Measurements from ENCODE around the gene KRABD2.
A peak's percentile ranks its signal among the peaks of the same experiment; 100 is the strongest.
"Not testable (repeated sequence)": the region's sequence is repeated elsewhere in the genome, so short reads cannot be mapped to it uniquely, and the experiment has no call there.

The KRABD2 gene

DNA sequence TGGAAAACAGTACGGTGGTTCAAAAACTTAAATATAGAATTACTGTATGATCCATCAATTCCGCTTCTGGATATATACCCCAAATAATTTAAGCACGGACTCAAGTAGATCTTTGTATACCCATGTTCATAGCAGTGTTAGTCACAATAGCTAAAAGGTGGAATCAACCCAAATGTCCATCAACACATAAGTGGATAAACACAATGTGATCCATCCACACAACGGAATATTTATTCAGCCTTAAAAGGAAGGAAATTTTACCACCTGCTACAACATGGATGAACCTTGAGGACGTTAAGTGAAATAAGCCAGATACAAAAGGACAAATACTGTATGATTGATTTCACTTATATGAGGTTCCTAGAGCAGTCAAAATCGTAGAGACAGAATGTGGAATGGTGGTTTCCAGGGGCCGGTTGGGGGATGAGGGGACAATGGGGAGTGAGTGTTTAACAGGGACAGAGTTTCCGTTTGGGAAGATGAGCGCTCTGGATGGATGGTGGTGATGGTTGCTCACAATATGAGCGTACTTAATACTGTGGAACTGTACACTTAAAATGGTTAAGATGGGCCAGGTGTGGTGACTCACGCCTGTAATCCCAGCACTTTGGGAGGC is 26.5 kb upstream of the KRABD2 start:
- H3K36me3 Mint-ChIP-seq, result no peaks in the 10 kb centered on the region
- no peaks in the 10 kb centered on the region for H3K9me3 Mint-ChIP-seq
- DNase-seq (ENCODE audit: low spot score in 2 of 2), result no peak
- no peak overlapping the region for H3K4me3 Mint-ChIP-seq
- no peak overlapping the region for H3K27ac Mint-ChIP-seq
- ATAC-seq, result no peak
- H3K4me1 Mint-ChIP-seq, result no peaks in the 10 kb centered on the region

DNA sequence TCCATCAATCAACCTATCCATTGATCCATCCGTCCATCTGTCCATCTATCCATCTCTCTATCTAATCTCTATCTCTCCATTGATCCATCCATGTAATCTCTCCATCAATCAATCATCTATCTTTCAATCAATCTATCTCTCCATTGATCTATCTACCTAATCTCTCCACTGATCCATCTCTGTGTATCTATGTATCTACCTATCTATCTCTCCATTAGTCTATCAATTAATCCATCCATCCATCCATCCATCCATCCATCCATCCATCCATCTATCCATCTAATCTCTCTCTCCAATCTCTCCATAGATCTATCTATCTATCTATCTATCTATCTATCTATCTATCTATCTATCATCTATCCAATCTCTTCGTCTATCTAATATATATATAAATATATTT is 24.6 kb upstream of the KRABD2 start:
- Mint-ChIP-seq H3K9me3 (no peaks in the 10 kb centered on the region), H3K27ac (no peak overlapping the region)

DNA sequence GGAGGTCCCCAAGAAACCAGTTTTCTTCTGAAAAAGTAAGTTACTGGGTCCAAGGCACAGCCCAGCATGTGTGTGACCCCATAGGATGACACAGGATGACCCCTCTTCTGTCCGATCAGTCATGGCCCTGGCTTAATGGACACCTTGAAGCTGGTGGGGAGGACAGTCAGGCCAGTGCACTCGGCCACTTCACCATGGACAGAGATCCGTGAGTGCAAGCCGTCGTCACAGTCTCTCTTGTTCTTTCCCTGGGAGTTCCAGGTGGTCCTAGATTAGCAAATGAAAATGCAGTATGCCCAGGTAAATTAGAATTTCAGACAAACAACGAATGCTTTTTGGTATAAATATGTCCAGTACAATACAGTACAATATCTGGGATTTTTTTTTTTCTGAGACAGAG is 22.5 kb upstream of the KRABD2 start:
- H3K4me3 Mint-ChIP-seq, result no peak overlapping the region
- DNase-seq (ENCODE audit: low spot score in 2 of 2) (no peak), ATAC-seq (no peak)
- no peaks in the 10 kb centered on the region for H3K36me3 Mint-ChIP-seq
- no peak overlapping the region for H3K27ac Mint-ChIP-seq
- H3K4me1 Mint-ChIP-seq, result peaks cover 1% of the 10 kb centered on the region
- no peaks in the 10 kb centered on the region for H3K9me3 Mint-ChIP-seq

More for the DNA sequence above, 24.6 kb upstream of the KRABD2 start:
- no peaks in the 10 kb centered on the region for H3K36me3 Mint-ChIP-seq
- DNase-seq (ENCODE audit: low spot score in 2 of 2) (no peak), ATAC-seq (no peak)
- H3K4me3 Mint-ChIP-seq, result no peak overlapping the region
- no peaks in the 10 kb centered on the region for H3K4me1 Mint-ChIP-seq

DNA sequence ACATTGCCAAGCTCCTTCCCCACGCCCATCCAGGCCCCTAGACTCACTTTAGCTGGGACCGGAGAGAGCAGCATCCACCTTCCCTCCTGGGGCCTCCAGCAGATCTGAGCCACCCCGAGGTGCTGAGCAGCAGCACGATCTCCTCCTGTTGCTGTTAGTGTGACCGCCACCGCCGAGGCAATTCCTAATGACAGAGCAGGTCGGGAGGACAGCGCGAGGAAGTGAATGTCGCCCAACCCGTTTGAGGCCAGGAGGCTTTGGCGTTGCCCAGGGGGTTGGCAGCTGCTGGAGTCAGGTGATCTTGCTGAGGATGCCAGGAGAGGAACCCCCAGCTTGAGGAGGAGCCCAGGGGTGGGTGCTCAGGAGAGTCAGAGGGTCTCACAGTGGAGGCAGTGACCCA is 21.1 kb upstream of the KRABD2 start, which contains the start of gene RNF222:
RNF222 (minus strand) TSS at position 192 of the 400 bp plus-strand sequence. CDS start 4,366 bp downstream, outside the sequence.
- DNase-seq (ENCODE audit: low spot score in 2 of 2) (no peak), ATAC-seq (no peak)
- Mint-ChIP-seq H3K27ac (no peak within 1 kb of the TSS), H3K4me1 (peaks cover 10% of the 10 kb centered on the region), H3K36me3 (no peaks in the 10 kb centered on the region), H3K4me3 (no peak within 1 kb of the TSS), H3K9me3 (no peaks in the 10 kb centered on the region)

DNA sequence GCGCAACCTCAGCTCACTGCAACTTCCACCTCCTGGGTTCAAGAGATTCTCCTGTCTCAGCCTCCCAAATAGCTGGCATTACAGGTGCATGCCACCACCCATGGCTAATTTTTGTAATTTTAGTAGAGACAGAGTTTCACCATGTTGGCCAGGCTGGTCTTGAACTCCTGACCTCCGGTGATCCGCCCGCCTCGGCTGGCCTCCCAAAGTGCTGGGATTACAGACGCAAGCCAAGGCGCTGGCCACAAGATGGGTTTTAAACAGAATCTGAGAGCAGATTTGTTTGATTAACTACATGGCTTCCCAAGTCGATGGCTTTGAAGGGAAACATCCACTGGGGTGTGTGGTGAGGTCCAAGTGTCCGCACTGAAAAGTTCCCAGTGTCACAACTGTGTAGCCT is 18.0 kb upstream of the KRABD2 start:
- H3K4me3 Mint-ChIP-seq; H3K36me3 Mint-ChIP-seq; ATAC-seq; DNase-seq (ENCODE audit: low spot score in 2 of 2); H3K9me3 Mint-ChIP-seq: not testable (repeated sequence)
- H3K27ac Mint-ChIP-seq, result peak overlapping the region; percentile 86
- H3K4me1 Mint-ChIP-seq, result peaks cover 13% of the 10 kb centered on the region

DNA sequence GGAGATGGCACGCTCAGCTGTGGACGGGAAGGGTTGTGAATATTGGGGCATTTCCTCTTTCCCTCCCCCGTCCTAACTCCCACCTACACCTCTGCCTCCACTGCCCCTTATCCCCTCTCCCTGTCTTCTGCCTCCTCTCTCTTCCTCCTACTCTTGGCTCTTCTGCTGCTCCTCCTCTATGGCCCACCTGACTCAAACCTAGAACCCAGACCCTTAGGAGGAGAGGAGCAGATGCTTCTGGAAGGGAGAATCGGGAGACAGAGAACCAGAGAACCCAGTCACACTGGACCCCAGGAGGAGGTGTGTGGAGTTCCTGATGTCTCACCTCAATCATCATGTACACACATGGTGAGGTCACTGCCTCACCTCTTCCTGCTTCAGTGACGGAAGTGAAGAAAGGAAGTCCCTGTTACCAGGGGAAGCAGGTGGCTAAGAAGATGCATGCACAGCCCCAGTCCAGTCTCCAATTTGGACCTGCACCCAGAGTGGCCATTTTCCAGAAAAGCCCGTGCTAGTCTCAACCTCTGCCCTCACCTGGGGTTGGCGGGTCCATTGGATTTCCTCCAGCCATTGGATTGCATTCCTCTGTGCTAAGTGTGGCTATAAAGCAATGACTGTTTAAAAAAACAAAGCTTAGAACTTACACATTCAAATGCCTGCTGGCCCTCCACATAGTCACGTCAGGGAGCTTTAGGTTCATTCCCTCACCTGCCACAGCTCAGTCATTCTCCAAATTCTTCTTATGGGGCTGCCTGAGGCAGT is 17.1 kb upstream of the KRABD2 start:
- Mint-ChIP-seq H3K36me3 (no peaks in the 10 kb centered on the region), H3K9me3 (no peaks in the 10 kb centered on the region), H3K4me3 (peak overlapping the region; percentile 5), H3K27ac (peak overlapping the region; percentile 86), H3K4me1 (peaks cover 20% of the 10 kb centered on the region)
- DNase-seq (ENCODE audit: low spot score in 2 of 2) (no peak), ATAC-seq (peak; percentile 94)

DNA sequence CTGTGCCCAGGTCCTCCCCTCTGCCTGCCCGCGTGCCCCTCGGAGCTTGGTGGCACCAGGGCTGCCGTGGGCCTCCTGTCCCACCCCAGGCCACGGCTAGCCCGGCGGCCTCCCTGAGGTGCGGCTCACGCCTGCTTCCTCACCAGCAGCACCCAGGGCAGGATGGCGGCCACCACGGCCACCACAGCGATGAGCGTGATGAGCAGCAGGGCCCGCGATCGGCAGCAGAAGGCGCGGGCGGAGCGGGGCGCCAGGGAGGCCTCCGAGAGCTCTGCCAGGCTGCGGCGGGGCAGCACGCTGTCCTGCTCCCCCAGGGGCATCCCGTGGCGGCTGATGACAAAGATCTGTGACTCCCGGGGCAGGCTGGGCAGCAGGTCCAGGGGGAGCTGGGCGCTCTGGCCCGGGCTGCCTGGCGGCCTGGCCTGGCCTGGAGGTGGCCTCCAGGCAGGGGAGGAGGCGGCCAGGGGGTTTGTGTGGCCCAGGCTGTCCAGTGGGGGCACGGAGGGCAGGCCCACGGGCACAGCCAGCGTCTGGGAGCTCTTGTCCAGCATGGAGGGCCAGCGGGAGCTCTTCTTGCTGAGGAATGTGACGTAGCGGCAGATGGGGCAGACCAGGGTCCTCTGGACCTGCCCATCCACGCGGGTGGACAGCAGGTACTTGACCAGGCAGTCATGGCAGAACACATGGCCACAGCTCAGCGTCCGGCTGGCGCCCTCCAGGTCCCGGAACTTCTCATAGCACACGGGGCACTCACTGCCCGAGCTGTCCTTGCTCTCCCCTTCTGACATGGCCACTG is 16.4 kb upstream of the KRABD2 start:
- DNase-seq (ENCODE audit: low spot score in 2 of 2) (no peak), ATAC-seq (no peak)
- Mint-ChIP-seq H3K4me1 (peaks cover 28% of the 10 kb centered on the region), H3K9me3 (no peaks in the 10 kb centered on the region), H3K4me3 (no peak overlapping the region), H3K27ac (peak overlapping the region; percentile 86), H3K36me3 (no peaks in the 10 kb centered on the region)

DNA sequence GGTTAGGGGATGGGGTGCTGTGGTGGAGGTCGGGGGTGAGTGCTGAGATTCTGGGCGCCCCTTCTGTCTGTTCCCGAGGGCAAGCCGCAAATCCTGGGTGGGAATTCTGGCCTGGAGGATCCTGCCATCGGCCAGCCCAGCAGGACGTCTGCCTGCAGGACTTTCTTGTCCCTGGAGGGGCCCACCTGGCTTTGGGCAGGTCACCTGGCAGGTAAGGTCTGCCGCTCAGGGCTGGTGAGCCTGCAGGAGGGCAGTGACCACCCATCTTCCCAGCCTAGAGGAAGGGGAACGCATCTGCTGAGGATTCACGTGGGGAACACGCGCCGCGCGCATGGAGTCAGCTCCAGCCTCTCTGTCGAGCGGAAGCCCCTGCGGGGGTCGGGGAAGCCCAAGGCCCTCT is 15.8 kb upstream of the KRABD2 start:
- ATAC-seq (no peak), DNase-seq (ENCODE audit: low spot score in 2 of 2) (no peak)
- Mint-ChIP-seq H3K9me3 (no peaks in the 10 kb centered on the region), H3K4me1 (peaks cover 34% of the 10 kb centered on the region), H3K27ac (no peak overlapping the region), H3K36me3 (no peaks in the 10 kb centered on the region), H3K4me3 (no peak overlapping the region)

DNA sequence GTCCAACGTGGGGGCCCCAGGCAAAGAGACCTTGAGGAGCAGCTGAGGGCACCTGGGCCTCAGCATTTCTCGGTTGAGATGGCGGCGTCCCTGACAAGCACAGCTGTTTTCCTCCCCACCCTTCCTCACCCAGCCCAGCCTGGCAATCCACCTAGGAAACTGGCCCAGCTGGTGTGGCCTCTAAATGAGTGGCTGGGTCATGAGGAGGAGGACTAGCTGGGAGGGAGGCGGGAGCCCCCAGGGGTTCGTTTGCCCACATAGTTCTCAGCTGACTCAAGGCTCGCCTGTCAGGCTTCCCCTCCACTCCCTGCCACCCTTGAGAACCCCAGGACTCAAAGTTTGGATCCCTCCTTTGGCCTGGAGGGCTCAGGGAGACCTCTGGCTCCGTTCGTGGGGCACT is 15.2 kb upstream of the KRABD2 start:
- no peaks in the 10 kb centered on the region for H3K36me3 Mint-ChIP-seq
- H3K9me3 Mint-ChIP-seq, result no peaks in the 10 kb centered on the region
- ATAC-seq, result no peak
- no peak overlapping the region for H3K4me3 Mint-ChIP-seq
- H3K27ac Mint-ChIP-seq, result no peak overlapping the region
- DNase-seq (ENCODE audit: low spot score in 2 of 2), result no peak
- peaks cover 37% of the 10 kb centered on the region for H3K4me1 Mint-ChIP-seq

DNA sequence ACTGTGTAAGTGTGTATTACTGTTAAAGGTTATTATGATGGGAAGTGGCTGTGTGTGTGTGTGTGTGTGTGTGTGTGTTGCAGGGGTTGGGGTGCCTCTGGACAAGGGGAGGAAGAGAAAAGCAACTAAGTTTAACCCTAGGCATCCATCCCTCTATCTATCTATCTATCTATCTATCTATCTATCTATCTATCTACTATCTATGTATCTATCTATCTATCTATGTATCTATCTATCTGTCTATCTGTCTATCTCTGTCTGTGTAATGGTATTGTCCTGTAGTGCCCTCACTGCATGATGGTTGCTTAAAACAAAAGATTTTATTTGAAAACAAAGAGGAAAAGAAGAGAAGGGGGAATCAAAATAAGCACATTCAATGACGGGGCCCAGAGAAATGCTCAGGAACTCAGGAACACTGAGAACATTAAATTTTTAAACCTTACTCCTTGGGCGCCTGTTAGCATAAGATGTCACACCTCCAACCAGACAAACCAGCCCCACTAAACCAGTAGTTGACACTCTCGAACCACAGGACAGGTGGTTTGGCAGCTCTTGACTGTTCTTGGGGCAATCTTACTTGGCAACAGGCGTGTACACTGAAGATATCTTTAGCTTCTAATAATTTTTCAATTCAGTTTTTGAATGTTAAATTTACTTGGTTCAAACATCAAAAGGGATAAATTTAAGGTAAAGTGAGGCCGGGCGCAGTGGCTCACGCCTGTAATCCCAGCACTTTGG is 11.6 kb upstream of the KRABD2 start:
- DNase-seq (ENCODE audit: low spot score in 2 of 2) (no peak), ATAC-seq (no peak)
- H3K4me1 Mint-ChIP-seq, result peaks cover 46% of the 10 kb centered on the region
- H3K4me3 Mint-ChIP-seq, result no peak overlapping the region
- H3K36me3 Mint-ChIP-seq, result peaks cover 3% of the 10 kb centered on the region
- no peaks in the 10 kb centered on the region for H3K9me3 Mint-ChIP-seq
- H3K27ac Mint-ChIP-seq, result peak overlapping the region; percentile 52

DNA sequence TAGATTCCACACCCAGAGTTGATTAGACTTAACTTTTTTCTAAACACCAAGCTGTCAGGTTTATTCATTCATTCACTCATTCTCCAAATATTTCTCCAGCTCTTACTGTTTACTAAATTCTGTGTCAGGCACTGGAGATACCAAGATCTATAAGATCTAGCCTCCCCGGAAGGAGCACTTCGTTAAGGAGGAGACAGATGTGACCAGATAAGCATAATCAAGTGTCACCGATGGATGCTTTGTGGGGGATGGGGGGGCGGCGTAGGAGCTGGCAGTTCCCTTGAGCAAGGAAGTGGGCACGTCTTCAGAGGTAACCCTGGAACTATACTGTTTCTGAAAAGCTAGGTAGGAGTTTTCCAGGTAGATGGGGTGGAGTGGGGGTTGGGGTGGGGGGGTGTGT is 10.3 kb upstream of the KRABD2 start:
- Mint-ChIP-seq H3K27ac (no peak overlapping the region), H3K4me3 (no peak overlapping the region), H3K36me3 (peaks cover 15% of the 10 kb centered on the region), H3K4me1 (peaks cover 46% of the 10 kb centered on the region), H3K9me3 (no peaks in the 10 kb centered on the region)
- ATAC-seq (no peak), DNase-seq (ENCODE audit: low spot score in 2 of 2) (no peak)

DNA sequence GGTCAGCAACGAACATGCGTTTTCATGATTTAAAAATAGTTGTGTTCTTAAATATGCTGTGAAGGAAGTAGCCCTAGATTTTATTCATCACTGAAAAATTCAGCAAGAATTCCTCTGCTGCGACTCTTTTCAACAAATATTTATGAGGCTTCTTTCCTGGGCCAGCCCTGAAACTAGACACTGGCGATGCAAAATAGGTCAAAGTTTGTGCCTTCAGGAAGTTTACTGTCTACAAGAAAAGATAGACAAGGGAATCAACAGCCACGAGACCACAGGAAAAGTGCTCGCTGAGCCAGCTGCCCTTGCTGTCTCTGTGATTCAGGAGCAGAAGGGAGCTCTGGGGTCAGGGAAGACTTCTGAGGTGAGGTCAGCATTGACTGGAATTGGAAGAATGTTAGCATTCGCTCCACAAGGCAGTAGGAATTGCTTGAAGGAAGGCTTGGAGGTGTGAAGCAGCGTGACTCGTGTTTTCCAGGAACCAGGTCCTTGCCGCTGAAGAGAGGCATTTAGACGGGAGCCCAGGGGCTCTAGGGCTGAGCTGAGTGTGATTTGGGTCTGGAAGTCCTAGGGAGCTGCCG is 8.4 kb upstream of the KRABD2 start:
- DNase-seq (ENCODE audit: low spot score in 2 of 2) (no peak), ATAC-seq (no peak)
- Mint-ChIP-seq H3K4me3 (peak overlapping the region; percentile 99), H3K27ac (peak overlapping the region; percentile 99), H3K36me3 (peaks cover 35% of the 10 kb centered on the region), H3K4me1 (peaks cover 61% of the 10 kb centered on the region), H3K9me3 (no peaks in the 10 kb centered on the region)

DNA sequence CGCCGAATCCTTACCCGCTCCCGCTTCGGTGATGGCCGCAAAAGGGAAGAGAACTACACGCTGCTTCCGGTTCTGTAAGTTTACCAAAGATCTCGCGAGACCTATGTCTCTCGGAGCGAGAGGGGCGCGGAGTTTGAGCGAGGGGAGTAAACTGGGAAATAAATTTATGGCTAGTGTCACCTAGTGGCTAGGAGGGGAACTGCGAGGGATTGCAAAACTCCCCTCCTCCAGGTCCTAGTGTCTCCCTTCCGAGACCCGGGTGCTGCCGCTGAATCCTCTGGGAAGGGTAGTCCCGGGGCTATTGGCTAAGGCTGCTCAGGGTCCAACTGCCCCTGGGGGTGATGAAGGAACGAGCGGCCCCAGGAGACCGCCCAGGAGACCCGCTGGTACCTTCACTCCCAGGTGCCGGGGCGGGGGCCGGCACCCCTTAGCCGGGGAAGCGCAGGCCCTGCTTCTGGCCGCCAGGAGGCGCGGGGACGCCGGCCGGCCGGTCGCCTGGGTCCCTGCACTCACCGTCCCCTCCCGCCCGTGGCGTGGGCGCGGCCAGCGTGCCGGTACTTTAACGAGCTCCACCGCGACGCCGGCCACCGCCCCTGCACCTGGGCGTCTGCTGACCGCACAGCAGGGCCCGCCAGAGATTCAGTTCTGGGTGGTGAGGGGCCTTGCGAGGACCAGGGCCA is 6.8 kb upstream of the KRABD2 start, which contains the start of gene RPL26:
RPL26 (minus strand) TSS at position 51 of the 680 bp plus-strand sequence. CDS start 883 bp downstream, outside the sequence.
- Mint-ChIP-seq H3K4me3 (peak within 1 kb of the TSS; percentile 99), H3K4me1 (peaks cover 61% of the 10 kb centered on the region), H3K9me3 (no peaks in the 10 kb centered on the region), H3K36me3 (peaks cover 51% of the 10 kb centered on the region), H3K27ac (peak within 1 kb of the TSS; percentile 99)
- DNase-seq (ENCODE audit: low spot score in 2 of 2) (peak; percentile 98 to 99), ATAC-seq (peak; percentile 95)

DNA sequence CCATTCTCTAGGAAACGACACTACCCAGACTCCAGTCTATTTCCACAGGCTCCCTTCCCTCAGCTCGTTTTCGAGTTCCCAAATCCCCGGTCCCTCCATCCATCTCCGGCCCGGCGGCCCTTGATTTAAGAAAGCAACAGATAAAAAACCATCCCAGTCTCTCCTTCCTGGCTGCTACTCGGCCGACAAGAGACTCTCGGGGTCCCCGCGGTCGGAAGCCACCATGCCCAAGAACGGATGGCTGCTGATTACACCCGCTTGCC is 6.3 kb upstream of the KRABD2 start:
- ATAC-seq (no peak), DNase-seq (ENCODE audit: low spot score in 2 of 2) (no peak)
- Mint-ChIP-seq H3K9me3 (no peaks in the 10 kb centered on the region), H3K4me1 (peaks cover 61% of the 10 kb centered on the region), H3K4me3 (peak overlapping the region; percentile 99), H3K36me3 (peaks cover 56% of the 10 kb centered on the region), H3K27ac (peak overlapping the region; percentile 99)

All from stimulated activated effector memory CD8-positive, alpha-beta T cell treated with anti-CD3 and anti-CD28 coated beads, Interleukin-12 subunit alpha, Interleukin-12 subunit beta, amount 100 ng/mL, for 72 hours (primary cell).